Measurements from ENCODE around the gene FXYD4. TPM values are rescaled to one million over a fixed set of nuclear protein-coding genes. Genes with fewer than 3 reads are reported as not detected.
A peak's percentile ranks its signal among the peaks of the same experiment; 100 is the strongest.

Gene FXYD4
- total RNA-seq, 5 donors from 2014 or later (not counting 1 experiment from before 2014, with no cell fraction given): not detected

- no peaks in the 10 kb centered on the region for H3K9me3 ChIP-seq
- H3K4me1 ChIP-seq (ENCODE audit: control insufficient read depth in 1 of 2, extremely low read depth in 1 of 2, insufficient read depth in 2 of 2, low read length in 2 of 2): peaks cover 0 to 8% of the 10 kb centered on the region in 2 experiments
- H3K4me3 ChIP-seq (ENCODE audit: control insufficient read depth in 1 of 2, extremely low read depth in 1 of 2, low read length in 1 of 2): no peak overlapping the region
- peaks cover 10 to 17% (median 12%) of the 10 kb centered on the region in 3 donors for H3K4me1 Mint-ChIP-seq
- peaks cover 1 to 4% of the 10 kb centered on the region in 2 donors for H3K27me3 Mint-ChIP-seq
- H3K27ac ChIP-seq (ENCODE audit: low read length): no peak overlapping the region
- peaks cover 0 to 20% of the 10 kb centered on the region in 2 experiments for H3K27me3 ChIP-seq (replicated peaks in 1 of 2; ENCODE audit: control insufficient read depth in 2 of 2, extremely low read depth in 1 of 2, insufficient read depth in 2 of 2, low read length in 1 of 2)
- ChIA-PET CTCF (interaction anchor here in 1 of 2 donors (1.0 kb wide), 1 partner anchor 27 kb away, joined by 7 read pairs; no protein-coding TSS in a partner anchor), POLR2A (interaction anchor here in 1 of 2 donors (0.7 kb wide), 1 partner anchor 47 kb away, joined by 5 read pairs; no protein-coding TSS in a partner anchor)
- H3K4me3 Mint-ChIP-seq: no peak overlapping the region
- no peaks in the 10 kb centered on the region for H3K9me3 Mint-ChIP-seq
- no peaks in the 10 kb centered on the region for H3K36me3 ChIP-seq (ENCODE audit: control insufficient read depth in 2 of 2, extremely low read depth in 1 of 2, insufficient read depth in 1 of 2, low read length in 1 of 2)
- DNase-seq (no peak), ATAC-seq (replicated peaks in 1 of 4) (no peak)
- no peaks in the 10 kb centered on the region for H3K36me3 Mint-ChIP-seq
- WGBS (ENCODE audit: insufficient coverage): 67% methylated on average over 1 of the region's 2 CpGs
- peak overlapping the region in 1 of 2 donors; percentile 14 for H3K27ac Mint-ChIP-seq
Observed at GRCh38 chr10:43354330-43354635, 17.2 kb upstream of the FXYD4 start.

GRCh38 chr10:43354879-43355380, 16.5 kb upstream of the FXYD4 start:
- H3K27ac Mint-ChIP-seq: no peak overlapping the region
- WGBS (ENCODE audit: insufficient coverage): 0% methylated on average over 1 of the region's 2 CpGs
- H3K36me3 Mint-ChIP-seq: no peaks in the 10 kb centered on the region
- Histone ChIP-seq H3K36me3 (ENCODE audit: control insufficient read depth in 2 of 2, extremely low read depth in 1 of 2, insufficient read depth in 1 of 2, low read length in 1 of 2) (no peaks in the 10 kb centered on the region), H3K4me1 (ENCODE audit: control insufficient read depth in 1 of 2, extremely low read depth in 1 of 2, insufficient read depth in 2 of 2, low read length in 2 of 2) (peaks cover 0 to 8% of the 10 kb centered on the region in 2 experiments), H3K9me3 (no peaks in the 10 kb centered on the region), H3K27me3 (replicated peaks in 1 of 2; ENCODE audit: control insufficient read depth in 2 of 2, extremely low read depth in 1 of 2, insufficient read depth in 2 of 2, low read length in 1 of 2) (peaks cover 0 to 15% of the 10 kb centered on the region in 2 experiments), H3K4me3 (ENCODE audit: control insufficient read depth in 1 of 2, extremely low read depth in 1 of 2, low read length in 1 of 2) (no peak overlapping the region), H3K27ac (ENCODE audit: low read length) (no peak overlapping the region)
- ATAC-seq (replicated peaks in 1 of 4) (no peak), DNase-seq (no peak)
- H3K27me3 Mint-ChIP-seq: peaks cover 0 to 4% of the 10 kb centered on the region in 2 donors
- H3K9me3 Mint-ChIP-seq: no peaks in the 10 kb centered on the region
- peaks cover 11 to 18% (median 14%) of the 10 kb centered on the region in 3 donors for H3K4me1 Mint-ChIP-seq
- POLR2A ChIA-PET: interaction anchor here in 1 of 2 donors (0.7 kb wide), 1 partner anchor 46 kb away, joined by 5 read pairs; no protein-coding TSS in a partner anchor
- CTCF ChIA-PET: interaction anchor here in 1 of 2 donors (0.7 kb wide), 1 partner anchor 11 kb away, joined by 9 read pairs; no protein-coding TSS in a partner anchor
- H3K4me3 Mint-ChIP-seq: no peak overlapping the region

- H3K9me3 ChIP-seq: no peaks in the 10 kb centered on the region
- Mint-ChIP-seq H3K4me3 (no peak overlapping the region), H3K27me3 (peaks cover 0 to 1% of the 10 kb centered on the region in 2 donors), H3K9me3 (no peaks in the 10 kb centered on the region), H3K36me3 (no peaks in the 10 kb centered on the region), H3K27ac (peak overlapping the region; percentile 52 to 74), H3K4me1 (peaks cover 11 to 20% (median 13%) of the 10 kb centered on the region in 3 donors)
- no peaks in the 10 kb centered on the region for H3K36me3 ChIP-seq (ENCODE audit: control insufficient read depth in 2 of 2, extremely low read depth in 1 of 2, insufficient read depth in 1 of 2, low read length in 1 of 2)
- WGBS (ENCODE audit: insufficient coverage): 95% methylated on average over 3 of the region's 4 CpGs
- peaks cover 0 to 6% of the 10 kb centered on the region in 2 experiments for H3K27me3 ChIP-seq (replicated peaks in 1 of 2; ENCODE audit: control insufficient read depth in 2 of 2, extremely low read depth in 1 of 2, insufficient read depth in 2 of 2, low read length in 1 of 2)
- ChIA-PET CTCF (no interaction called here), POLR2A (no interaction called here)
- no peak overlapping the region for H3K4me3 ChIP-seq (ENCODE audit: control insufficient read depth in 1 of 2, extremely low read depth in 1 of 2, low read length in 1 of 2)
- DNase-seq: no peak
- no peak overlapping the region for H3K27ac ChIP-seq (ENCODE audit: low read length)
- ATAC-seq (replicated peaks in 1 of 4): peak in 2 of 4 experiments; percentile 41 to 55
- H3K4me1 ChIP-seq (ENCODE audit: control insufficient read depth in 1 of 2, extremely low read depth in 1 of 2, insufficient read depth in 2 of 2, low read length in 2 of 2): peaks cover 0 to 5% of the 10 kb centered on the region in 2 experiments
Observed at GRCh38 chr10:43355749-43356371, 15.6 kb upstream of the FXYD4 start.

- peak overlapping the region; percentile 50 to 94 (median 54) for H3K4me3 Mint-ChIP-seq
- Histone ChIP-seq H3K36me3 (ENCODE audit: control insufficient read depth in 2 of 2, extremely low read depth in 1 of 2, insufficient read depth in 1 of 2, low read length in 1 of 2) (no peaks in the 10 kb centered on the region), H3K9me3 (no peaks in the 10 kb centered on the region), H3K27ac (ENCODE audit: low read length) (no peak overlapping the region), H3K27me3 (replicated peaks in 1 of 2; ENCODE audit: control insufficient read depth in 2 of 2, extremely low read depth in 1 of 2, insufficient read depth in 2 of 2, low read length in 1 of 2) (no peaks in the 10 kb centered on the region), H3K4me3 (ENCODE audit: control insufficient read depth in 1 of 2, extremely low read depth in 1 of 2, low read length in 1 of 2) (no peak overlapping the region), H3K4me1 (ENCODE audit: control insufficient read depth in 1 of 2, extremely low read depth in 1 of 2, insufficient read depth in 2 of 2, low read length in 2 of 2) (peaks cover 6 to 25% of the 10 kb centered on the region in 2 experiments)
- no peaks in the 10 kb centered on the region for H3K9me3 Mint-ChIP-seq
- H3K27me3 Mint-ChIP-seq: no peaks in the 10 kb centered on the region
- WGBS (ENCODE audit: insufficient coverage): 94% methylated on average over 3 of the region's 6 CpGs
- H3K4me1 Mint-ChIP-seq: peaks cover 30 to 36% (median 35%) of the 10 kb centered on the region in 3 donors
- POLR2A ChIA-PET: interaction anchor here in 1 of 2 donors (0.7 kb wide), 1 partner anchor 99 kb away, joined by 3 read pairs; no protein-coding TSS in a partner anchor
- H3K27ac Mint-ChIP-seq: peak overlapping the region; percentile 63 to 97
- no peak for ATAC-seq (replicated peaks in 1 of 4)
- H3K36me3 Mint-ChIP-seq: no peaks in the 10 kb centered on the region
- no peak for DNase-seq
- CTCF ChIA-PET: interaction anchor here in 1 of 2 donors (0.8 to 1.0 kb wide), 2 partner anchors 11 to 29 kb away, joined by 3 read pairs; no protein-coding TSS in a partner anchor
Observed at GRCh38 chr10:43360086-43360485, 11.3 kb upstream of the FXYD4 start.

GRCh38 chr10:43361547-43362190, 9.8 kb upstream of the FXYD4 start:
- Histone ChIP-seq H3K27me3 (replicated peaks in 1 of 2; ENCODE audit: control insufficient read depth in 2 of 2, extremely low read depth in 1 of 2, insufficient read depth in 2 of 2, low read length in 1 of 2) (no peaks in the 10 kb centered on the region), H3K4me1 (ENCODE audit: control insufficient read depth in 1 of 2, extremely low read depth in 1 of 2, insufficient read depth in 2 of 2, low read length in 2 of 2) (peaks cover 6 to 25% of the 10 kb centered on the region in 2 experiments), H3K4me3 (ENCODE audit: control insufficient read depth in 1 of 2, extremely low read depth in 1 of 2, low read length in 1 of 2) (peak overlapping the region; percentile 73 to 87), H3K36me3 (ENCODE audit: control insufficient read depth in 2 of 2, extremely low read depth in 1 of 2, insufficient read depth in 1 of 2, low read length in 1 of 2) (no peaks in the 10 kb centered on the region), H3K27ac (ENCODE audit: low read length) (peak overlapping the region; percentile 92), H3K9me3 (no peaks in the 10 kb centered on the region)
- H3K4me1 Mint-ChIP-seq: peaks cover 24 to 31% (median 25%) of the 10 kb centered on the region in 3 donors
- H3K9me3 Mint-ChIP-seq: no peaks in the 10 kb centered on the region
- WGBS (ENCODE audit: insufficient coverage): 7% methylated on average over 17 of the region's 21 CpGs
- CTCF ChIA-PET: interaction anchor here in 1 of 2 donors (0.5 to 1.0 kb wide), 2 partner anchors 160 to 1260 kb away, joined by 4 read pairs; no protein-coding TSS in a partner anchor
- ATAC-seq (replicated peaks in 1 of 4) (peak; percentile 5 to 34 (median 28)), DNase-seq (peak in 6 of 35 experiments; percentile 7 to 50 (median 14))
- H3K36me3 Mint-ChIP-seq: no peaks in the 10 kb centered on the region
- H3K27me3 Mint-ChIP-seq: no peaks in the 10 kb centered on the region
- POLR2A ChIA-PET: interaction anchor here in 1 of 2 donors (0.9 kb wide), 1 partner anchor 29 kb away, joined by 3 read pairs; no protein-coding TSS in a partner anchor
- H3K4me3 Mint-ChIP-seq: peak overlapping the region; percentile 90 to 99 (median 94)
- H3K27ac Mint-ChIP-seq: peak overlapping the region; percentile 97 to 99

All from T-cell (primary cell).